GM21381 (cell line): Measurements from ENCODE around the gene METRN.
A peak's percentile ranks its signal among the peaks of the same experiment; 100 is the strongest.

Experiments
- ATAC-seq: cut with Tn5 transposase; IDR thresholded peaks from one replicate; pipeline ENCODE4 v1.9.1; 2021; ENCODE audit warnings: mild to moderate bottlenecking, moderate library complexity; ENCODE audit not compliant: unreplicated experiment

Gene METRN

GRCh38 chr16:714558-715476 lies at the start of gene METRN:
Gene METRN, plus strand, starts transcription at chr16:715118. Its CDS starts 172 bp downstream, at chr16:715290.
- peak; percentile 72 for ATAC-seq

- ATAC-seq = no peak
Observed at GRCh38 chr16:666572-666971, 48.3 kb upstream of the METRN start.

GRCh38 chr16:667113-667779 lies 47.7 kb upstream of the METRN start:
- no peak for ATAC-seq

- ATAC-seq = peak; percentile 83
Observed at GRCh38 chr16:667780-668518, 47.0 kb upstream of the METRN start, which contains the start of gene RHOT2. Gene RHOT2, plus strand, starts transcription at chr16:668132. Its CDS starts 68 bp downstream, at chr16:668200.

- ATAC-seq = no peak
Observed at GRCh38 chr16:668519-669171, 46.3 kb upstream of the METRN start.

- no peak for ATAC-seq
Observed at GRCh38 chr16:669666-670065, 45.3 kb upstream of the METRN start.

- ATAC-seq = no peak
Observed at GRCh38 chr16:670485-671352, 44.2 kb upstream of the METRN start.

- ATAC-seq = no peak
Observed at GRCh38 chr16:671353-672131, 43.4 kb upstream of the METRN start.

- ATAC-seq = no peak
Observed at GRCh38 chr16:672371-672770, 42.5 kb upstream of the METRN start.

- no peak for ATAC-seq
Observed at GRCh38 chr16:672851-673250, 42.1 kb upstream of the METRN start.

- no peak for ATAC-seq
Observed at GRCh38 chr16:673399-673991, 41.4 kb upstream of the METRN start.

- ATAC-seq = no peak
Observed at GRCh38 chr16:674214-674881, 40.6 kb upstream of the METRN start.

GRCh38 chr16:674968-675883 lies 39.7 kb upstream of the METRN start, which contains the start of gene RHBDL1:
Gene RHBDL1, plus strand, starts transcription at chr16:675671. Its CDS starts 120 bp downstream, at chr16:675791.
- ATAC-seq = no peak

GRCh38 chr16:675884-676564 lies 38.9 kb upstream of the METRN start:
- no peak for ATAC-seq

GRCh38 chr16:676565-676902 lies 38.4 kb upstream of the METRN start:
- no peak for ATAC-seq

GRCh38 chr16:676913-677312 lies 38.0 kb upstream of the METRN start:
- no peak for ATAC-seq
